ENCODE measurements around the gene MOCS1. TPM values are rescaled to one million over a fixed set of nuclear protein-coding genes. Genes with fewer than 3 reads are reported as not detected.

Gene MOCS1
- total RNA-seq, 1 donor from 2014 or later: 0.31 TPM

DNA sequence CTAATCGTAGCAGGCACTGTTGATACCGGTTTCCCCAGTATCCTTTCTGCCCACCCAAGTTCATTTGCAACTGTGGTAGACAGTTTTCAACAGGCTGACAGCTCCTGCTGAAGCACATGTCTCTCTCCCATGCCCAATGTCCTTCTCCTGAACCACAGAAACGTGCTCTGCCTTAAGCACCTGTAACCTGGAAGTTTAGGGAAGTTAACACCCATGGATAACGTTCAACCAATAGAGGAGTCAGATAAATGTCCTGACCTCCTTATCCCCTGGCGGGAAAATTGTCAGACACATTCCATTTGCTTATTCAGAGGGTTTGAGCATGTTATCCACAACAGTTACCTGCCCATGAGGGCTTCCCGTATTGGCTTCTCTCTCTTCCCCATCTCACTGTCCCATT is 29.8 kb upstream of the MOCS1 start:
- DNase-seq (ENCODE audit: low spot score): no peak
- no peak overlapping the region for H3K4me3 Mint-ChIP-seq
- peaks cover 5% of the 10 kb centered on the region for H3K27me3 Mint-ChIP-seq (ENCODE audit: insufficient read depth)
- H3K9me3 Mint-ChIP-seq: no peaks in the 10 kb centered on the region
- no peaks in the 10 kb centered on the region for H3K36me3 Mint-ChIP-seq (ENCODE audit: low read depth)
- intact Hi-C loops (cut with micrococcal nuclease): no loop called here
- no peak overlapping the region for H3K27ac Mint-ChIP-seq
- no peaks in the 10 kb centered on the region for H3K4me1 Mint-ChIP-seq (ENCODE audit: low read depth)

DNA sequence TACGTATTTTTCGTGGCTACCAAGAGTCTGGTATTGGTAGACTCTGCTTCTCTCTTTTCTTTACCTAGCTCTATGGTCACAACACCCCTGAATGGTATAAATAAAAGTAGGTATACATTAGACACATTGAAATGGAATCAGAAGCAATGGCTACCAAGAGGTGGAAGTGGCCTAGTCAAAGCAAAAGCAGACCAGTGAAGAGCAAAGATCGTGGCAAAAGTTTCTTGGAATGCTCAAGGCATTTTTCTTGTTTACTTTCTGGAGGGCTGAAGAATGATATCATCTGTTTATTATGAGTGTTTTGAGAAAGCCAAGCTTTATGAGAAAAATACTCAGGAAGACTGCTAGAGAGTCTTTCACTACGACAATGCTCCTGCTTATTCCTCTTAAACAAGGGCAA is 28.6 kb upstream of the MOCS1 start:
- no peaks in the 10 kb centered on the region for H3K36me3 Mint-ChIP-seq (ENCODE audit: low read depth)
- no peak overlapping the region for H3K27ac Mint-ChIP-seq
- H3K4me1 Mint-ChIP-seq (ENCODE audit: low read depth): no peaks in the 10 kb centered on the region
- intact Hi-C loops (cut with micrococcal nuclease): no loop called here
- H3K27me3 Mint-ChIP-seq (ENCODE audit: insufficient read depth): peaks cover 5% of the 10 kb centered on the region
- H3K9me3 Mint-ChIP-seq: no peaks in the 10 kb centered on the region
- no peak overlapping the region for H3K4me3 Mint-ChIP-seq
- no peak for DNase-seq (ENCODE audit: low spot score)

DNA sequence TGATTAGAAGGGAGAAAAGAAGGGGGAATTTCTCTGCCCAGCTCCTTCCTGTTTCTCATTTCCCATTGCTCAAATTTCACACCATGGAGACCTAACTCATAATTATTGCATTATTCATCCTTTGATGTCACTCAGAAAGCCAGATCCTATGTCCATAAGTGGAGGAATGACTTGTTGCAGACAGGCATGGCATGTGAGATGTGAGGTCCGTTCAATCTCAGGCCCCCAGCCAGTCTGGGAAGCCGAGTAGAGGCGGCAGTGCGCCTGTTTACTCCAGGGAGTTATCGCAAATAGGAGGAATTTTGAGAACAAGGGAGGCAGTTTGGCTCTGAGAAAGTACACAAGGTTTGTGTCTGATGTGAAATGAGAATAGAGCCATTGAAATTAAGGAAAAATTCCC is 26.9 kb upstream of the MOCS1 start:
- intact Hi-C loops (cut with micrococcal nuclease): no loop called here
- no peak overlapping the region for H3K27ac Mint-ChIP-seq
- H3K4me3 Mint-ChIP-seq: no peak overlapping the region
- no peak for DNase-seq (ENCODE audit: low spot score)
- H3K27me3 Mint-ChIP-seq (ENCODE audit: insufficient read depth): peaks cover 5% of the 10 kb centered on the region
- H3K4me1 Mint-ChIP-seq (ENCODE audit: low read depth): no peaks in the 10 kb centered on the region
- no peaks in the 10 kb centered on the region for H3K9me3 Mint-ChIP-seq
- no peaks in the 10 kb centered on the region for H3K36me3 Mint-ChIP-seq (ENCODE audit: low read depth)

DNA sequence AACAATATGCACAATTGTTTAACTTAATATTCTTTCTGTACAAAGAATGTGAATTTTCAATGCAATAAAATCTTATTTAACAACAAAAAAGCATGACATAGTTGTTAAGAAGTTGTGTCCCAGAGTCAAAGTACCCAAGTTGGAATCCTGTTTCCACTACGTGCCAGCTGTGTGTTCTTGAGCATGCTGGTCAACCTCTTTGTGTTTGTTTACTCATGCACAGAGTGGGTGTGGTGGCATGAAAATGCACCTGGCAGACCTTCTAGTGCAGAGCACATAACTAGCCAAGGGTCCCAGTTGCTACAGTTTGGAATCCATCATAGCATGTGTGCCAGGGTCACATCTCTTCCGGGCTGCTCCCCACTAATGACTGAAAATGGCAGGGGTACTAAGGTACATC is 24.7 kb upstream of the MOCS1 start:
- DNase-seq (ENCODE audit: low spot score): no peak
- no peaks in the 10 kb centered on the region for H3K4me1 Mint-ChIP-seq (ENCODE audit: low read depth)
- no peak overlapping the region for H3K27ac Mint-ChIP-seq
- H3K27me3 Mint-ChIP-seq (ENCODE audit: insufficient read depth): peaks cover 4% of the 10 kb centered on the region
- no peaks in the 10 kb centered on the region for H3K36me3 Mint-ChIP-seq (ENCODE audit: low read depth)
- intact Hi-C loops (cut with micrococcal nuclease): no loop called here
- H3K4me3 Mint-ChIP-seq: no peak overlapping the region
- no peaks in the 10 kb centered on the region for H3K9me3 Mint-ChIP-seq

DNA sequence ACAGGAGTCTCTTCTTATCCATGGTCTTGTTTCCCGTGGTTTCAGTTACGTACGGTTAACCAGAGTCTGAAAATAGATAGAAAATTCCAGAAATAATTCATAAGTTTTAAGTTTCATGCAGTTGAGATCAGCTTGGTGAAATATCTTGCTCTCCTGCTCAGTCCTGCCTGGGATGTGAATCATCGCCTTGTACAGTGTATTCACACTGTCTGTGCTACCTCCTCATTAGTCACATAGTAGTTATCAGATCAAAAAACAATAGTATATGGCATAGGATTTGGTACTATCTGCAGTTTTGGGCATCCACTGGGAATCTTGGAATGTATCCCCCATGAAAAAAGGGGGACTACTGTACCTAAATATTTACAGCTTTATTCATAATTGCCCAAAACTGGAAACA is 22.7 kb upstream of the MOCS1 start:
- no peaks in the 10 kb centered on the region for H3K4me1 Mint-ChIP-seq (ENCODE audit: low read depth)
- no peak for DNase-seq (ENCODE audit: low spot score)
- H3K27me3 Mint-ChIP-seq (ENCODE audit: insufficient read depth): peaks cover 1% of the 10 kb centered on the region
- no peak overlapping the region for H3K4me3 Mint-ChIP-seq
- intact Hi-C loops (cut with micrococcal nuclease): no loop called here
- no peaks in the 10 kb centered on the region for H3K36me3 Mint-ChIP-seq (ENCODE audit: low read depth)
- H3K9me3 Mint-ChIP-seq: no peaks in the 10 kb centered on the region
- H3K27ac Mint-ChIP-seq: no peak overlapping the region

DNA sequence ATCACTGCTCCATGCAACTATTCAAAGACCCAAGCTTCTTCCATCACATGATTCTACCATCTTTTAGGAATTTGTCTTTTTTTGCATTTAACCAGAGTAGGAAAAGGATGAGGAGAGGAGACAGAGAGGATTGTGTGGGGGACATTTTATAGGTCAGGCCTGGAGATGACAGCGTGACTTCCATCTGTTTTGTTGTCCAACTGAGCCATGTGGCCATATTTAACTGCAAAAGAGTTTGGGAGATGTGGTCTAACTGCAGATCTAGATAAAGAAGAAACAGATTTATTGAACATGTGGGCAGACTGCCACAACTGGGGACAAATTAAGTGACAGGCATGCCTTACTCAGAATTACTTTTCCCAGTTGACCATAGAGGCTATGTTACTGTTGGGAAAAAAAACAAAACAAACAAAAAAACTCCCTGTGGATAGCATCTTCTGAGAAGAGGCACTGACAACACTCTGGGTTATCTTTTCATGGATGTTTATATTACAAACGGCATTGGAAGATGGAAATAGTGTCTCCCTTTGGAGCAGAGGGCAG is 18.9 kb upstream of the MOCS1 start:
- Mint-ChIP-seq H3K27me3 (ENCODE audit: insufficient read depth) (no peaks in the 10 kb centered on the region), H3K4me3 (no peak overlapping the region), H3K36me3 (ENCODE audit: low read depth) (no peaks in the 10 kb centered on the region), H3K27ac (no peak overlapping the region), H3K4me1 (ENCODE audit: low read depth) (no peaks in the 10 kb centered on the region), H3K9me3 (no peaks in the 10 kb centered on the region)
- intact Hi-C loops (cut with micrococcal nuclease): no loop called here
- no peak for DNase-seq (ENCODE audit: low spot score)

DNA sequence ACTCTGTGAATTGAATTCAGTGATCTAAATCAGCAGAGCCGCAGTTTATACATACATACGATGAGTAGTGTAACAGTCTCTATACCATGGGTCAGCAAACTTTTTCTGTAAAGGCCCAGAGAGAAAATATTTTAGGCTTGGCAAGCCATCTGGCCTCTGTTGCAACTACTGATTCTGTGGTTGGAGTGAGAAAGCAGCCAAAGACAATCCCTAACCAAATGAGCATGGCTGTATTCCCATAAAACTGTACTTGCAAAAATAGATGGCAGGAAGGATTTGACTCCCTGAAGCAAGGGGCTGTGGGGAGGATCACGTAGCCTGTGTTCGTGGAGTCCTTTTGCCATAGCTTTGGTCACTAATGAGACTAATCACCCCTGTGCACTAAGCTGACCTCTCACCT is 17.9 kb upstream of the MOCS1 start:
- H3K36me3 Mint-ChIP-seq (ENCODE audit: low read depth): no peaks in the 10 kb centered on the region
- intact Hi-C loops (cut with micrococcal nuclease): no loop called here
- no peaks in the 10 kb centered on the region for H3K4me1 Mint-ChIP-seq (ENCODE audit: low read depth)
- H3K4me3 Mint-ChIP-seq: no peak overlapping the region
- no peak overlapping the region for H3K27ac Mint-ChIP-seq
- H3K27me3 Mint-ChIP-seq (ENCODE audit: insufficient read depth): no peaks in the 10 kb centered on the region
- no peaks in the 10 kb centered on the region for H3K9me3 Mint-ChIP-seq
- no peak for DNase-seq (ENCODE audit: low spot score)

DNA sequence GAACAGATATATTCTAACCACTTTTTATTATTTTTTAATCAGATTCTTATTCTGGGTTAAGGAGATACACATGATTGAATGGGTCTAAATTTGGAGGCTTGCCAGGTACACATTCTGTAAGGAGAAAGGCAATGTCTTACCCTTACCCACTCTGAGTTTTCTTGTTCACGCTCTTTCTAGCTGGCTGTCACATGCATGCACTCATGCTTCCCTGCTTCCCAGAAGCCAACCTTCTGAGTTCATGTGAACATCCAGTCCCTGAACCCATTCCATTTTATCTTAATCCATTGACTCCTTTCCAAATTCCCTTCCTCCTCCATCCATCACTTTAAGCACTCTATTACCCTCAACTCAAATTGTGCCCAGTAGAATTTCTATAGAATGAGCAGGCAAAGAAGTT is 17.5 kb upstream of the MOCS1 start:
- no peaks in the 10 kb centered on the region for H3K9me3 Mint-ChIP-seq
- H3K4me1 Mint-ChIP-seq (ENCODE audit: low read depth): no peaks in the 10 kb centered on the region
- no peak overlapping the region for H3K27ac Mint-ChIP-seq
- no peaks in the 10 kb centered on the region for H3K27me3 Mint-ChIP-seq (ENCODE audit: insufficient read depth)
- H3K4me3 Mint-ChIP-seq: no peak overlapping the region
- DNase-seq (ENCODE audit: low spot score): no peak
- H3K36me3 Mint-ChIP-seq (ENCODE audit: low read depth): no peaks in the 10 kb centered on the region
- intact Hi-C loops (cut with micrococcal nuclease): no loop called here

DNA sequence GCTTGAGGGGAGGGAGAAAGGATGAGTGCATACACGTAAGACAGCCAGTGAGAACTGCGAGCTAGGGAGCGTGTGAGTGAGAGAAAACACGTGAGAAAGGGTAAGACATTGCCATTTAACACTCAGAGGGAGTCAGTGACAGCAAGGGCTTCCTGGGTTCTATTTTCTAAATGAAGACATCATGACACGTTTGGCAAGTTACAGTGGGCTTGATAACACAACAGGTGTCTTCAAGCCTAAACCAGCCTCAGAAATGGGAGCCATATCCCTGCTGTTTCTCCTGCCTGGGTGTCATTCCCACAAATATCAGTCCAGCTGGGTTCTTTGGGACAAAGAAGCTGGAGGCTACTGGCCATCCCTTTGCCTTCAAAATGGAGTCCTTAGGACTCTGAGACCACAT is 16.9 kb upstream of the MOCS1 start:
- no peaks in the 10 kb centered on the region for H3K27me3 Mint-ChIP-seq (ENCODE audit: insufficient read depth)
- no peak overlapping the region for H3K27ac Mint-ChIP-seq
- no peak overlapping the region for H3K4me3 Mint-ChIP-seq
- no peaks in the 10 kb centered on the region for H3K36me3 Mint-ChIP-seq (ENCODE audit: low read depth)
- DNase-seq (ENCODE audit: low spot score): no peak
- H3K4me1 Mint-ChIP-seq (ENCODE audit: low read depth): no peaks in the 10 kb centered on the region
- intact Hi-C loops (cut with micrococcal nuclease): no loop called here
- H3K9me3 Mint-ChIP-seq: no peaks in the 10 kb centered on the region

DNA sequence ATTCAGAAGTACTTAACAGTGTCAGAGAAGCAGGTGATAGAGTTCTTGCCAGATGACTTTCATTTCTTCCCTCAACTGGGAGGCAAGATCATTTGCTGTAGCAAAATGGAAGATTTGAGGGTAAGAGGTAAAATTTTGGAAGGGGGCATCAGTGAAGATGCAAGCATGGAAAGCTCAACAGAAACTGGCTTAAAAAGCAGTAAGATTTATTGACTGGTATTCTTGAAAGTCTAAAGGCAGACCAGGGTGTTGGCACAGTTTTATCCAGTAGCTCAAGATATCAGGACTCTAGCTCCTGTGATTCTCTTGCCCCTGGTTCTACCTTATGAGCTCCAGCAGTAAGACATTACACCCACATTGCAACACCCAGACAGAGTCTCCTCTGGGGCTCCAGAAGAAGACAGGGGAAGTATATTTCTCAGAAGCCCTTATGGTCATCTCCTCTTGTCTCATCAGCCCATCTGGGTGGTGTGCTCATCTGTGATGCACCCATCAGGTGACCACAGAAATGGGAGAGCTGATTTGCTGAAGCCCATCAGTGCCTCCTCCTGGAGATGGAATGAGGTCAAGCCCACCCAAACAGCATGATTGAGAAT is 16.0 kb upstream of the MOCS1 start:
- no peak overlapping the region for H3K27ac Mint-ChIP-seq
- intact Hi-C loops (cut with micrococcal nuclease): no loop called here

DNA sequence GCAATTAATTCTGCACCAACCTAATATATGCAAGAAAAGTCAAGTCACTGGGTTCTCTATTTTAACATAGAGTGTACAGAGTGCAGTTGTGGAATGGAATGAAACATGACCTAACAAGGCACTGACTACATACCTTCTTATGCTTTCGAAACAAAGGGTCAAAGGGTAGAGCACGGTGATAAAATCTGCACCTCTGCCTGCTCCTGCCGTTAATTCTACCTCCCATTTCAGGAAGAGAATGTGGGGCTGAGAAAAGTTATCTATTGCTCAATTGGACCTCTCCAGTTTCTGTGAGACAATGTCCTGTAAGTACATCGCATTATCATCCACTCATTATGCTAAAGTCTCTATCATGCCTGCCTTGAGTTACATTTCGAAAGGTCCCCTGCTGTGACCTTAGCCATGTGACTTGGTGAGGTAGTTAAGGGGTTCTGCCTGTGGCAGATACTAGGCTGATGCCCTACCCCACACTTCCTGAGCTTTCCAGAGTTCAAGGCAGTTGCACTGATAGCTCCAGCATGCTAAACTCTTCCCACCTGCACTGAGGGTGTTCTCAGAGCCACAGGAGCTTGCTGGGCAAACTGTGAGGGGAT is 14.0 kb upstream of the MOCS1 start:
- no peaks in the 10 kb centered on the region for H3K9me3 Mint-ChIP-seq
- intact Hi-C loops (cut with micrococcal nuclease): no loop called here
- H3K27me3 Mint-ChIP-seq (ENCODE audit: insufficient read depth): no peaks in the 10 kb centered on the region
- DNase-seq (ENCODE audit: low spot score): no peak
- H3K36me3 Mint-ChIP-seq (ENCODE audit: low read depth): no peaks in the 10 kb centered on the region
- no peak overlapping the region for H3K27ac Mint-ChIP-seq
- H3K4me1 Mint-ChIP-seq (ENCODE audit: low read depth): no peaks in the 10 kb centered on the region
- no peak overlapping the region for H3K4me3 Mint-ChIP-seq

More for the DNA sequence above, 16.0 kb upstream of the MOCS1 start:
- Mint-ChIP-seq H3K4me1 (ENCODE audit: low read depth) (no peaks in the 10 kb centered on the region), H3K36me3 (ENCODE audit: low read depth) (no peaks in the 10 kb centered on the region), H3K4me3 (no peak overlapping the region), H3K27me3 (ENCODE audit: insufficient read depth) (no peaks in the 10 kb centered on the region), H3K9me3 (no peaks in the 10 kb centered on the region)
- no peak for DNase-seq (ENCODE audit: low spot score)

DNA sequence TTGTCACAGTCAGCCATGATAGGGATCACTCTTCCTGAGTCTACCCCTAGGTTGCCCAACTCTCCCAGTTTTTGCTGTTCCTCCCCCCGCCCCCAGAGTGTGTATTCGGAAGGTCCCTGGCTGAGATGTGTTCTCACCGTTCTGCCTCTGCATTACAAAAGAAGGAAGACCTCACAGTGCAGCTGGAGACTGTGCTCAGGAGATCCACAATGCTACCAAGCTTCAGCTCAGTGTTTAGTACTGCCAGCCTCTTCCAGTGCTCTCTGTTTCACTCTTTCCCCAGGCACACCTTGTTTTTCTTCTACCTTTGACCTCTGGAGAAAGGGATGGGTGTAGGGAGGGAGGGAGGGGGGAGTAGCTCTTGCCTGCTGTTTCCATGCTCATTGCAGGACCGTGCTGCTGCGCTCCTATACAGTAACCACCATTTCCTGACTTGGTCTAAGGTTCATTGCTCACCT is 13.4 kb upstream of the MOCS1 start:
- DNase-seq (ENCODE audit: low spot score): no peak
- intact Hi-C loops (cut with micrococcal nuclease): no loop called here
- Mint-ChIP-seq H3K9me3 (no peaks in the 10 kb centered on the region), H3K4me3 (no peak overlapping the region), H3K27ac (no peak overlapping the region), H3K4me1 (ENCODE audit: low read depth) (no peaks in the 10 kb centered on the region), H3K36me3 (ENCODE audit: low read depth) (no peaks in the 10 kb centered on the region), H3K27me3 (ENCODE audit: insufficient read depth) (no peaks in the 10 kb centered on the region)

DNA sequence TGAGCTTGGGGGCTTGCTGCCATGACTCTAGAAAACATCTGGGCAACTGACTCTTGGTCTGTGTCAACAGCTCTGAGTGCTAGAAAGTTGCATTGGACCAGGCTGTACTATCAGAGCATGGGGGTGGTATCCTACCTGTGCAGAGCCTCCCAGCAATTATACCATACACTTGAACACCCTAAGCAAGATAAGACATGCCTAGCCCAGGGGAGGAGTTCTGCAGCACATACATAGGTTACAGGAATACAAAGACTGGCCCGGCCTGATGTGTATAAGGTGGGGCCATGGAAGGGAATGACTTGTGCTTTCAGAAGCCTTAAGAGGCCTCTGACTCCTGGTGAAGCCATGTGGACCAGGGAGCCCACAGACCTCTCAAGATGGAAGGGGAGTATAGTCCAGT is 11.4 kb upstream of the MOCS1 start:
- Mint-ChIP-seq H3K36me3 (ENCODE audit: low read depth) (no peaks in the 10 kb centered on the region), H3K27ac (no peak overlapping the region), H3K9me3 (no peaks in the 10 kb centered on the region), H3K4me1 (ENCODE audit: low read depth) (no peaks in the 10 kb centered on the region), H3K27me3 (ENCODE audit: insufficient read depth) (no peaks in the 10 kb centered on the region), H3K4me3 (no peak overlapping the region)
- DNase-seq (ENCODE audit: low spot score): no peak
- intact Hi-C loops (cut with micrococcal nuclease): no loop called here

Measured in activated T-helper 1 cell treated with anti-CD3 and anti-CD28 coated beads, Interleukin-12 subunit alpha, Interleukin-12 subunit beta, Interleukin-2, Interleukin-4 antibody, amounts not matched to agents 30 ng/mL and 10 ng/mL and 1 ng/mL, durations not matched to agents 14 hours and 24 hours and 36 hours (primary cell).